GM10847 (cell line): ENCODE data around the gene STS.

Experiments
- POLR2A ChIP-seq: IDR thresholded peaks from 2 replicates; pipeline ENCODE4 v1.6.1; 2011; ENCODE audit not compliant: insufficient read length; ENCODE audit errors: extremely low read depth

Gene STS, protein sequence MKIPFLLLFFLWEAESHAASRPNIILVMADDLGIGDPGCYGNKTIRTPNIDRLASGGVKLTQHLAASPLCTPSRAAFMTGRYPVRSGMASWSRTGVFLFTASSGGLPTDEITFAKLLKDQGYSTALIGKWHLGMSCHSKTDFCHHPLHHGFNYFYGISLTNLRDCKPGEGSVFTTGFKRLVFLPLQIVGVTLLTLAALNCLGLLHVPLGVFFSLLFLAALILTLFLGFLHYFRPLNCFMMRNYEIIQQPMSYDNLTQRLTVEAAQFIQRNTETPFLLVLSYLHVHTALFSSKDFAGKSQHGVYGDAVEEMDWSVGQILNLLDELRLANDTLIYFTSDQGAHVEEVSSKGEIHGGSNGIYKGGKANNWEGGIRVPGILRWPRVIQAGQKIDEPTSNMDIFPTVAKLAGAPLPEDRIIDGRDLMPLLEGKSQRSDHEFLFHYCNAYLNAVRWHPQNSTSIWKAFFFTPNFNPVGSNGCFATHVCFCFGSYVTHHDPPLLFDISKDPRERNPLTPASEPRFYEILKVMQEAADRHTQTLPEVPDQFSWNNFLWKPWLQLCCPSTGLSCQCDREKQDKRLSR

DNA sequence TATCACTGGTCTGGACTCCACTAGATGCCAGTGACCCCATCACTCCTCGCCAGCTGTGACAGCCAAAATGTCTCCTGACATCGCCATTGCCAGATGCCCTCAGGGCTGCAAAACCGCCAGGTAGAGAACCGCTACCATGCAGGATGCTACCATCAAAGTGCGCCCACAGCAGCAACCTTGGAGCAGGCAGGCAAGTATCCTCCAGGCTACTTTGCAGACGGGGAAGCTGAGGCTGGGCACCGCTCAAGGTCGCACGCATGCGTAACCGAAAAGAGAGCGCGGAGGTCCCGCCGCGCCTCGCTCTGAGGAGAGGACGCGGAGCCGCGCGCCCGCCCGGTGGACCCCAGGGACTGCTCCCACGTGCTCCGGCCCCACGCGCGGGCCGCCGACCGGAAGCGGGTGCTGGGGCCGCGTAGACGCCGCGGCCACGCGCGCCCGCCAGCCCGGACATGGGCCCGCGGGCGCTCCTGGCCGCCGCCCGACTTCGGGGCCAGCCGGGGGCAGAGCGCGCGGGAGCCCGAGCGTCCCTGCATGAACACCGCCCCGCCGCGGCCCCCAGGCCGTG is at the start of gene STS:
TSS of gene STS (plus strand) at position 300 of the 565 bp plus-strand sequence. CDS start 105,488 bp downstream, outside the sequence.
- no peak for TF ChIP-seq POLR2A

GRCh38 chrX:7100022-7100421 is 47.5 kb upstream of the STS start:
- no peak for TF ChIP-seq POLR2A

GRCh38 chrX:7102119-7102518 is 45.4 kb upstream of the STS start:
- no peak for TF ChIP-seq POLR2A

- TF ChIP-seq POLR2A, result no peak
Observed at GRCh38 chrX:7106649-7107048, 40.9 kb upstream of the STS start.

DNA sequence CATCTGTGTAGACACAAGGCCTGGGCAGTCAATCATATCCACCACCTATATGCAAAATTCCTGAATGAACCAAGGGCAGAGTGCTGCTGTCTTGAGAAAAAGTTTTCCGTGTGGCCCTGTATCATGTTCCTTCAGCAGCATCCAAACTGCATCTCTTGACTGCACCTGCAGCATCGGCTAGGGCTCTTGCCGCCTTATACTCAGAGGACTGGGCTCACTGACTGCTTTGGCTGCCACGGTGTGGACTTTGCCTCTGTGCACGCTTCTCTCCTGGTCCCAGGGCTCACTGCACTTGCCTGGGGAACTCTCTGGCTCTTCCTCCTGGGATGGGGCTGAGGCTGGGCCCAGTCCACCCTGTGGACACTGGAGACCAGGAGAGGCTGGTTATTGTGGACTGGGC is 39.5 kb upstream of the STS start:
- no peak for TF ChIP-seq POLR2A

DNA sequence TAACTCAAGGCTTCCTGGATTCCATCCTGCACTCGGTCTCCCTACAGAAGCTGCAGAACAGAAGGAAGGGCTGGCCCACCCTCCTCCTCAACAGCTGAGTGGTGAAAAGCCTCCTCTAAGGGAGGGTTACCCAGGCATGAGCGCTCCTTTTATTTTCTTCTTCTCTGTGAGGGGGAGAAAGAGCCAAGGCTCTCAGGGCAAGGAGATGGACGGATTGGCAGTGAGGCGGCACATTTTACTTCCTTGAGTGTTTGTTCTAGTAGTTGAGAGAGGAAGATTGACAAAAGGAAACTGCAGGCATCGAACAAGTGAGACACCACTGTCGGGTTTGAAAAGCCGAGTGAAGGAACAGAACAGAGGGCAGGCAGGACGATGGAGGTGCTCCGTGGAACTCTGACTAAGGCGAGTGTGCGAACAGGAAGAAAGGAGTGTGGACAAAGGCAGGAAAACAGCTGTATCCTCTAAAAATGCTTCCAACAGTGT is 38.4 kb upstream of the STS start:
- no peak for TF ChIP-seq POLR2A

GRCh38 chrX:7109838-7110793 is 37.4 kb upstream of the STS start:
- no peak for TF ChIP-seq POLR2A

- peak; percentile 26 for TF ChIP-seq POLR2A
Observed at GRCh38 chrX:7110821-7111276, 36.7 kb upstream of the STS start.

- no peak for TF ChIP-seq POLR2A
Observed at GRCh38 chrX:7111518-7111917, 36.0 kb upstream of the STS start.

DNA sequence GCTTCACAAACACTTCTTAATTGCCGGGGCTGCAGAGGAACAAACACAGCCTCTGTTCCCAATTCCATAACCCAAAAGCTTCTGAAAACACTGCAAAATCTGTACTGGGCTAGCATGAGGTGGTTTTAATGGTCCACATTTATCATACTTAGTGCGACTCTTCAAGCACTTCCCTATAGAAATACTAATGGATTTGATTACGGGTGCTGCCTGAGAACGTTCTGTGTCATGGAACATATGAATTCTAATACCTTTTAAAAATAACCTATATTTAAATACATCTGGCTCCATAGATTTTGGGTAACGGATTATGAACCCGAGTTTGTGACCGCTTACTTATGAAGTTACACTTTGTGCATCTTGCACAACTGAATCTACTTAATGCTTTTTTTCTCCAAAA is 35.4 kb upstream of the STS start:
- TF ChIP-seq POLR2A, result no peak

- no peak for TF ChIP-seq POLR2A
Observed at GRCh38 chrX:7115557-7115956, 32.0 kb upstream of the STS start.

- TF ChIP-seq POLR2A, result no peak
Observed at GRCh38 chrX:7116081-7116480, 31.4 kb upstream of the STS start.

DNA sequence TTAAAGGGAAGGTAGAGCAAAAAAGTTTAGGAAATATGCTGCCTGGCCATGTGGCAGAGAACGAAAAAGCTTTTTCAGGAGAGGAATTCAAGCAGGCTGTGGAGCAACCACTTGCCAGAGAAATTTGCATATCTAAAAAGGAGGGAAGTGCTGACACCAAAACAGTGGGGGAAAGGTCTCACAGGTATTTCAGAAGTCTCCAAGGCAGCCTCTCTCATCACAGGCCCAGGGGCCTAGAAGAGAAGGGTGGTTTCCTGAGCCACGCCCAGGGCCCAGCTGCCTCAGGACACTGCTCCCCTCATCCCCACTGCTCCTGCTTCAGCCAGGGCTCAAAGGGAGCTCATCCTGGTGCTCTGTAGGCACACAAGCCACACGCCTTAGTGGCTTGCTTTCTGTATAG is 29.9 kb upstream of the STS start:
- TF ChIP-seq POLR2A, result no peak

GRCh38 chrX:7119950-7120877 is 27.3 kb upstream of the STS start:
- TF ChIP-seq POLR2A, result no peak
